DMS153 treated with DMSO at 0.1 percent for 48 hours (cell line): ENCODE data around the gene ZNF101.
A peak's percentile ranks its signal among the peaks of the same experiment; 100 is the strongest.

Experiments
- DNase-seq: peaks from one replicate; lab custom pipeline; 2025; ENCODE audit not compliant: unreplicated experiment; lab: John Stamatoyannopoulos, UW

The ZNF101 gene

DNA sequence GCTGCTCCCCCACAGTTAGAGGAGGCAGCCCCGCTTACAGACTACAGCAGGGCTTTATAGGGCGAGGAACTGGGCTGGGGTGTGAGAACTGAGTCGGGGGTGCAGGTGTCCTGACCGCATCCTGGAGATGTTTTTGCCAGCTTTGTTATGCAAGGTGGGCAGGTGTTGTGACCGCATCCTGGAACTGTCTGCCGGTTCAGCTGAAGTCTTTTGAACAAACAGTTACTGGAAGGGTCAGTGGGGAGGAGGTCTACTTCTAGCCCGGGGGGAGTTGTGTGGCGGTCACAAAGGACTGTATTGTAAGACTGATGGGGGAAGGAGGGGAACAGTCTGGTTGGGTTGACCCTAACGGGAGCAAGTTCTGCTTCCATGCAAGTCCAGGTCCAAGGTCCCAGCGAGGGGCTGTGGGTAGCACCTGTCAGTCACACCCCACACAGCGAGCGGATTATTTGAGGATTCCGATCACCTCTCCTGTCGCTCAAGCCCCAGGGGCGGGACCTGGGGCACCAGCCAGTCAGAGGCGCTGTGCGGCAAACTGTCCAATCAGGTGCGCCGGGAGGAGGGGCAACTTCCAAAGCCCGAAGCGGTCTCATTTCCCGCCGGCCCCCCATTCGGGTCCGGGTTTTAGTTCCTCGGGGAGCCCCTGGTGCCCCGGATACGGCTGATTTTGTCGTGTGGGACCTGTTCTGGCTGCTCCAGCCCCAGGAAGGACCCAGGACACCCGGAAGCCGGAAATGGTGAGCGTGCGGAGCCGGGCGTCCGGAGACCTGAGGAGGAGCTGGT is at the start of gene ZNF101:
ZNF101 (plus strand) TSS at position 610 of the 783 bp plus-strand sequence; CDS start at position 735, 125 bp downstream.
- peak; percentile 77 for DNase-seq

- DNase-seq = no peak
These were observed 49.3 kb upstream of the ZNF101 start for GRCh38 chr19:19619181-19619848.

DNA sequence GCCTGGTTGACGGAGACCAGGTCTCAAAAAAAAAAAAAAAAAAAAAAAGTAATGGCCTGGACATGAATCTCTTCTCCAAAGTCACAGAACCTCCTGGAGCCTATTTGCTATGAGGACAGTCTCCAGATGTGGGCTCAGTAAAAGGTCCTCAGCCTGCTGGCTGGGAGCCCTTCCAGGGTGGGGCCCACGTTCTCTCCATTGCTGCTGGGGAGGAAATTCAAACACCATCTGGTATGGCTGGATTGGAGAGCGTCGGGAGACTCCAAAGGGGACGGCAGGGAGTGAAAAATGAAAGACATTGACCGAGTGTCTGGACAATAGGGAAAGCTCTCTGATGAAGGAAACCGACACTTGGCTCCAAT is 48.8 kb upstream of the ZNF101 start:
- no peak for DNase-seq

DNA sequence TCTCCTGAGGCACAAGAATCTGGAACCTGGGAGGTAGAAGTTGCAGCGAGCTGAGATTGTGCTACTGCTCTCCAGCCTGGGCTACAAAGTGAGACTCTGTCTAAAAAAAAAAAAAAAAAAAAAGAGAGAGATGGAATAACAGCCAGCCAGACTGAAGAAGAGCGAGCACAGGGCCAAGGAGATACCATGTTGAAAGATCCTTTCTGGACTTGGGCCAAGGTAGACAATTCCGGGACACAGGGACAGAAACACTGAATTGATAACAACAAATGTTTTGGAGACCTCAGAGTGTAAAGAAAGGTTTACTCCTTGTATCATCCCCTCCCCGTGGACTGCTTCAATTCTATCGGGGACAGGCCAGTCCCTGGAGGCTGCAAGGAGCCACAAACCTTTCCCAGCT is 45.3 kb upstream of the ZNF101 start:
- DNase-seq = no peak

- no peak for DNase-seq
These were observed 44.5 kb upstream of the ZNF101 start for GRCh38 chr19:19624032-19624570.

DNA sequence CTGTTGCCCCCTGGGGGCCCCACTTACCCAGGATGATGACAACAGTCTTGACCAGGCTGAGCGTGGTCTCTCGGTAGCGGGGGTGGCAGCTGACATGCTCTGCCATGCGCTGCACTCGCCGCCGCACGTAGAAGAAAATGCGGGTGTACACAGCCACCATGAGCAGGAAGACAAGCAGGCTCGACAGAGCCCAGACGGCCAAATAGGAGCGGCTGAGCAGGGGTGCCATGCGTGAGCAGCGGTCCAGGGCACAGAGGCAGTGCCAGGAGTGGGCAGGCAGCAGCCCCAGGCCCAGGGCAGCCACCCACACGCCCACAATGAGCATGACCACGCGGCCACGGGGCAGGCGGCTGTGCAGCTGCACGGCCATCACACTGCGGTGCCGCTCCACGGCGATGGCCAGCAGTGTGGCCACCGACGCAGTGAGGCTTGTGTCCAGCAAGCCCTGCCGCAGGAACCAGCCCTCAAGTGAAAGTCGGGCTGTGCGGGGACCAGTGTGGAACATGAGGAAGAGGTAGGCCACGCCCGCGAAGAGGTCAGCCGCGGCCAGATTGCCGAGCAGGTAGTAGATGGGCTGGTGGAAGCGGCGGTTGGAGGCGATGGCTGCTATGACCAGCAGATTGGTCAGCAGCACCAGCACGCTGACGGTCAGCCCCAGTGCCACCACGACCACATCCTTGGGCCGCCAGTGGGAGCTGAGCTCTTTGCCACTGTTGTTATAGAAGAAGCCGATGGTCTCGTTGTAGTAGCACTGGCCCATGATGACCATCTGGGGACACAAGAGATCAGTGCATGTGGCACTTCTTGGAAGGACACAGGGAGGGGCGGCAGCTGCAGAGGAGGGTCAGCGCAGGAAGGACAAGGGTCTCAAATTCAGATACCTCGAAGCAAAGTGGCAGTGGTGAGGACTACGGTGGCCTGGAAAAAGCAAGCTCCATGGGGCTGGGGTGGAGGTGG is 41.8 kb upstream of the ZNF101 start:
- DNase-seq = no peak

DNA sequence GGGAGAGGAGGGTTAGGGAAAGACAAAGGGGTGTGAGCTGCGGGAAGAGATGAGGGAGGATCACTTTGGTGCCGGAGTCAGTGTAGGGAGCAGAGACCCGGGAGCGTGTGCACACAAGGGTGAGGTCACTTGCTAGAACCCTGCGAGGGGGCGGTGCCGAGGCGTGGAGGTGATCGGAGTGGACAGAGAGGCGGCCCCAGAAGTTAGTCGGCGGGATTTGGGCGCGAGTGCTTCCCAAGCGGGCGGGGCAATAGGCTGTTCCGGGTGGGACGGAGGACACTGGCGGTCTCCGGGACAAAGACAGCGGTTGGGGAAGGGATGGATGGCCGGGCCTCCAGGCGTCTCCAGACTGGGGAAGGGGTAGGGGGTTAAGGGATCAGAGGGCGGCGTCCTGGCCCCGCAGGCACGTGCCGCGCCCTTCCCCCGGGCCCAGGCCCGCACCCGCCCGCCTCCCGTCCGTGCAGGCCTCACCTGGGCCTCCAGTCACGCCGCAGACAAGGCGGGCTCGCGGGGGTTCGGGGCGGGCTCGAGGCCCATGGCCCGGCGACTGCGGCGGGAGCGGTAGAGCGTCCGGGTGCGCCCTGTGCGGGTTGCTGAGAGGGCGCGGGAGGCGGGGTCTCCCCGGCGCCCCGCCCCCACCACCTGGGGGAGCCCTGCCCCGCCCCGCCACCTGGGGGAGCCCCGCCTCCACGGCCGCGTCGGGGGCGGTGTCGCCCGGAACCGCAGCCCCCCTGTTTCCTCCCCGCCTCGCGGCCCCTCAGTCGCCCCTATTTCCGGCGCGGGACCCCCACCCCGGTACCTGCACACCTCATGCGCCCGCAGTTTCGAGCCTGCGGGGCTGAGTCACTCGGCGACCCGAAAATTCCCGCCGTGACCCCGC is 40.8 kb upstream of the ZNF101 start, which contains the start of gene LPAR2:
LPAR2 (minus strand) TSS at position 600 of the 880 bp plus-strand sequence. CDS start 945 bp downstream, outside the sequence.
- DNase-seq = peak; percentile 39

DNA sequence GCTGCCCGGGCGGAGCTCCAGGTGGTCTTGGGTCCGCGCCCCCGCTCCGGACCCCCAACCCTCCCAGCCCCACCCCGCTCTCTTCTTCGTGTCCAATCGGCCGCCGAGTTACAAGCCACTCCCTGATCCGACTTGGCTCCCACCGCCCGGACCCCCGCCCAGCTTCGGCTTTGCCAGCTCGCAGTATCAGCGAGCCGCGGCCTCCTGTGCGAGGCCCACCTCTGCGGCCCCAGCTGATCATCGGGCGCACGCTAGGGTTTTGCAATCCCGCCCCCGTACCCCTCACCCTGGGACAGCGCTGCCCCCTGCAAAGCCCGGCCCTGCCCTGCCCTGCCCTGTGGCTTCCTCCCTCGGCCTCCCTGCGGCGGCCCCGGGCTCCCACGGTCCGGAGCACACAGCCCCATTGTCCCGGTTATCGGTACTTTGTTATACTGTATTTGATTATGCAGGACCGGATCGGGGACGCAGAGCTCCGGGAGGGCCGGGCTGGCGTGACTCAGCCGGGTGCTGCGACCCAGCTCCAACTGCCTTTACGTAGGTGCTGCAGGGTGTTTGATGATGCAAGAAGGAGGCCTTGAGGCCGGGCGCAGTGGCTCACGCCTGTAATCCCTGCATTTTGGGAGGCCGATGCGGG is 40.0 kb upstream of the ZNF101 start:
- peak; percentile 39 for DNase-seq

DNA sequence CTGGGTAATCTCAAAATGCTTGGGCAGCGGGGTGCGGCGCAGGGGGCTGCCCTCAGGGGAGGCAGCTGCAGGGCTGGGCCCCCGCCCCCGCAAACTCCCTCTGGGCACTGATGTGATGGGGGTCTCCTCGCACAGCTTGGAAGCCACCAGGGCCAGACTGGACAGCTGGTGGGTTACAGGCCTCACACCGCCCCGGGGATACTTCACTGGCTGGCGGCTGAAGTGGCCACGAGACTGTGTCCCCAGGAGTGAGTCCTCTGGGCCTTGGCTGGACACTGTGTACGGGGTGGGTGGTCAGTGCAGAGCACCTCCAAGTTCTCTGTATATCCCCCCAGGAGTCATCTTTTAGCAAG is 38.6 kb upstream of the ZNF101 start:
- no peak for DNase-seq

GRCh38 chr19:19630426-19630825 is 38.2 kb upstream of the ZNF101 start:
- DNase-seq = no peak

DNA sequence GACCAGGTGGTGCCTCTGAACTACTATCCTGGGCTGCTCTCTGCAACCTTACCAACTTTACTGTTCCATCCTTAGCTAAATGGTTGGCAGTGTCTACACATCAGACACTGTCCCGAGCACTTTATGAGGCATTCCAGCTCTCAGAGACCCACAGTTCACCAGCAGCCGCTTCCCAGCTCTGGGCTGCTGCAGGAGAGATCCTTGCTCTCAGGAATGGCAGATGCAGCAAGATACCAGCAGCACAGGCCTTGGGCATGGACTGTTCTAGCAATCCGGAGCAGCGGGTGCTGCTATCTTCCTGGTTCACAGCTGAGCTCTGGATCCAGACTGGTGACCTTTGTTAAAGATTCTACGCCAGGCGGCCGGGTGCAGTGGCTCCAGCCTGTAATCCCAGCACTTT is 37.3 kb upstream of the ZNF101 start:
- DNase-seq = no peak

DNA sequence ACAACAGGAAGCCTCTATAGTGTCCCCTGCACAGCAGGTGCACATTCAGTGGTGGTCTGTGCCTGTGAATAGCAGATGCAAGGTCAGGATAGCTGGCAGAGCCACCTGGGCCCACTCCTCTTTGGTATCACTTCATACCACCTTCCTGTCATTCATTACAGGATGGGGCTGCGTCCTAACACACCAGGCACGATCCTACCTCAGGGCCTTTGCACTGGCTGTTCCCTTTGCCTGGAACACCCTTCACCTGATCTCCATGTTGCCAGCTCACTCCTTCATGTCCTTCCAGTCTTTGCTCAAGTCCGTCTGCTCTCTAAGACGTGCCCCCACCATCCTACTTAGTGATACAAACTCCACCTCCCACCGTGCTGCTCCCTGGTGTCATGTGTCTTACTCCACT is 36.0 kb upstream of the ZNF101 start:
- no peak for DNase-seq

DNA sequence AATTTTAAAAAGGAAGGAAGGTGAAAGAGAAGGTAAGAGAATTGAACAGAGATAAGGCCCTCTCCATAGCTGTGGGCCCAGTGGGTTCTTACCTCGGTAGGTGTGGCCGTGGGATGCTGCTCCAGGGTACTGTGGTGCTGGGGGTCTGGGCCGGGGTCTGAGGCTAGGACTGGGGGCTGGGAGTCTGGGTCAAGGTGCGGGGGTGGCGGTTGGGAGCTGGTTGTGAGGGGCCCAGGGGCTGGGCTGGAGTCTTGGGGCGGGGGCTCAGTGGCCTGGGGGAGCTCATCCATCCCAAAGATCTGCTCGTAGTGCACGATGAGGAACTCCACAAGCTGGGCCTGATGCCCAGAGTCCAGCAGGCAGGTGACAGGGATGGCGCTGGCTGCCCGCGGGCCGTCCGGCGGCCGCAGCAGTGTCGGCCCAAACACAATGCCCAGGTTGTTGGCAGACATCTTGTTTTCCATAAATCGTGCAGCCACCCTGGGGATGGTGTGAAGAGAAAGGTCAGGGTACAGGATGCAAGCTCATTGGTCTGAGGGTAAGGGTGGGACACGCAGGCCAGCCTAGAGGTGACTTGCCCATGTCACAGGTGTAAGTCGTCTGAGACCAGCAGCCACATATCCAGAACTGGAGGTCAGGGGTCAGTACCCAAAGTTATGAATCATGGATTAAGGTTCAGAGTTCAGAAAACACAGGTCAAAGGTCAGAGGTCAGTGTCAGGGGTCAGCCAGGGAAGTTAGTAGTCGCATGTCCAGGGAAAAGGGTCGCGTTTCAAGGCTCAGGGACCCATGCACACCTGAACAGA is 34.7 kb upstream of the ZNF101 start:
- DNase-seq = no peak

DNA sequence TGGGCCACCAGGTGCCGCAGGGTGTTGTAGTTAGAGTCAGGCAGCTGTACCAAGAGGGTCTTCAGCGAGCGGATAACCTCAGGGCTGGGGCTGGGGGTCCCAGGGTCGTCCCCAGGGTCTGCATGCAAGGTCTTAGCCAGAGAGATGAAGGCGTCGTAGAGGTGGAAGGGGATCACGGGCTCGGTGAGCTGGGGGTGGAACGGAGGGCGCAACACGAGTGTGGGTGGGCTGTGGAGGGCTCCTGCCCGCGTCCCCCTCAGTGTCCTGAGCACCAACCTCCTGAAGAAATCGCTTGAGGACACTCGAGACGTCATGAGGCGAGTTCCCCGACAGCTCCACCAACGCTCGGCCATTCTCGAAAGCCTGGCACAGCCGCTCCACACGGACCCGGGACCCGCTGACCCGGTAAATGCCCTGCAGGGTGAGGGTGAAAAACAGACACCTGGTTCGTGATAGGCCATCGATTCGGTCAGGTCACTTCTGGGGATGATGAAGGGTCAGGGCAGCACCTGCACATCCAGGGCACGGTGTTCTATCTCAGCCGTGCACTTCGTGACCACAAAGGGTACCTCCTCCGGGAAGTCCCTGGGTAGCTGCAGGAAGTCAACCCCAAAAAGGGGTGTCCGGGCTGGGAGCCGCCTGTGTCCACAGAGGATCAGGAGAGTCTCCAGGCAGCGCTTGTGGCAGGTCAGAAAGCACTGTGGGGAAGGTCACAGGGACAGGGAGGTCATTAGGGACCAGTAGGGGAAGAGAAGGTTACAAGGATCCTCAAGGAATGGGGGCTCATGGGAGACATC is 33.9 kb upstream of the ZNF101 start:
- no peak for DNase-seq

DNA sequence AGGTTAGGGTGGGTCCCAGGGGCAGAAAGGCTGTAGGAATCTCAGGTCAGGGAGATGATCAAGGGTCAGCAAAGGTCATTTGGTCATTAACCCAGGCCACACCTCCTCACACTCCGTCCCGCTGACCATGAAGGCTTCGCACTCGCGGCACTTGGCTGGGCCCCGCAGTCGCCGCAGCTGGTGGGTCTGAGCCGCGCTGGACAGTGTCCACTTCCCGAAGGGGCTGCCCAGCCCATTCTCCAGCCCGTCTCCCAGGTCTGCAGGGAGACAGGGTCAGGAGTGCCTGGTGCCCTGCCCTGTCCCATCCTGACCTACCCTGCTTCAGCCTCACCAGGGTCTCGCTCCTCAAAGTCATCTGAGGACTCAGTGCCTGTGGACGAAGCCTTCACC is 33.3 kb upstream of the ZNF101 start:
- DNase-seq = no peak

- DNase-seq = no peak
These were observed 32.0 kb upstream of the ZNF101 start for GRCh38 chr19:19636573-19637185.

GRCh38 chr19:19637186-19637522 is 31.5 kb upstream of the ZNF101 start:
- DNase-seq = no peak
